HepG2 (cell line): ENCODE data around the gene DHRS7. TPM values are rescaled to one million over a fixed set of nuclear protein-coding genes. Genes with fewer than 3 reads are reported as not detected.

ENCODE experiments used
- BRCA1 ChIP-seq: sonication (generic); formaldehyde crosslinking; IDR thresholded peaks from 2 replicates; pipeline ENCODE4 v1.4.0; 2020; ENCODE audit warnings: missing genetic modification reagents
- CC2D1A ChIP-seq: sonication (generic); formaldehyde crosslinking; IDR thresholded peaks from 2 replicates; pipeline ENCODE4 v1.8.1; 2023; ENCODE audit warnings: mild to moderate bottlenecking, missing genetic modification reagents
- FOXK1 ChIP-seq: sonication (generic); formaldehyde crosslinking; IDR thresholded peaks from 2 replicates; pipeline ENCODE4 v1.4.0; 2020; ENCODE audit warnings: low read depth, missing genetic modification reagents, borderline replicate concordance
- HMGXB3 ChIP-seq: sonication (generic); formaldehyde crosslinking; IDR thresholded peaks from 2 replicates; pipeline ENCODE4 v1.4.0; 2020; ENCODE audit warnings: missing genetic modification reagents, borderline replicate concordance
- HNRNPUL1 ChIP-seq: fragments of 200-400 bp; formaldehyde crosslinking; IDR thresholded peaks from 2 replicates; pipeline ENCODE4 v1.6.1; 2017; ENCODE audit warnings: low read depth, mild to moderate bottlenecking, low read length, moderate library complexity
- KDM6A ChIP-seq: IDR thresholded peaks from 2 replicates; pipeline ENCODE4 v1.6.1; 2016; ENCODE audit warnings: low read depth
- MAZ ChIP-seq, 2 experiments: sonication (generic) in 1 of 2; formaldehyde crosslinking in 1 of 2; IDR thresholded peaks; 2 replicates each; pipeline versions ENCODE4 v1.5.0 to v1.6.1; 2012 to 2020; ENCODE audit warnings: low read depth in 2 of 2, mild to moderate bottlenecking in 2 of 2, borderline replicate concordance in 1 of 2, improper control_type of control experiment in 1 of 2, low read length in 1 of 2, missing genetic modification reagents in 1 of 2, moderate library complexity in 1 of 2
- MED8 ChIP-seq: sonication (generic); formaldehyde crosslinking; IDR thresholded peaks from 2 replicates; pipeline ENCODE4 v1.8.1; 2023; ENCODE audit warnings: mild to moderate bottlenecking, missing genetic modification reagents; ENCODE audit not compliant: insufficient replicate concordance
- NAIF1 ChIP-seq: sonication (generic); formaldehyde crosslinking; IDR thresholded peaks from 2 replicates; pipeline ENCODE4 v1.5.0; 2020; ENCODE audit warnings: mild to moderate bottlenecking, missing genetic modification reagents, borderline replicate concordance
- NR1H2 ChIP-seq: sonication (generic); formaldehyde crosslinking; IDR thresholded peaks from 2 replicates; pipeline ENCODE4 v1.8.1; 2022; ENCODE audit warnings: low read depth, missing genetic modification reagents, borderline replicate concordance
- REPIN1 ChIP-seq: sonication (generic); formaldehyde crosslinking; IDR thresholded peaks from 2 replicates; pipeline ENCODE4 v1.8.0; 2022; ENCODE audit warnings: missing genetic modification reagents, low read depth, mild to moderate bottlenecking, borderline replicate concordance
- SCMH1 ChIP-seq: sonication (generic); formaldehyde crosslinking; IDR thresholded peaks from 2 replicates; pipeline ENCODE4 v1.9.0; 2021; ENCODE audit warnings: missing genetic modification reagents, mild to moderate bottlenecking, borderline replicate concordance
- SETDB1 ChIP-seq: sonication (generic); formaldehyde crosslinking; IDR thresholded peaks from 2 replicates; pipeline ENCODE4 v1.5.1; 2020; ENCODE audit warnings: missing genetic modification reagents, mild to moderate bottlenecking, borderline replicate concordance
- THAP11 ChIP-seq: IDR thresholded peaks from 2 replicates; pipeline ENCODE4 v1.6.1; 2016; ENCODE audit warnings: missing biosample characterization, missing genetic modification reagents
- ZBTB7B ChIP-seq: sonication (generic); formaldehyde crosslinking; IDR thresholded peaks from 2 replicates; pipeline ENCODE4 v1.4.0; 2020; ENCODE audit warnings: missing genetic modification reagents
- ZNF549 ChIP-seq: sonication (generic); formaldehyde crosslinking; IDR thresholded peaks from 2 replicates; pipeline ENCODE4 v1.5.0; 2020; ENCODE audit warnings: missing genetic modification reagents
- ZNF780A ChIP-seq: sonication (generic); formaldehyde crosslinking; IDR thresholded peaks from 2 replicates; pipeline ENCODE4 v1.8.0; 2022; ENCODE audit warnings: mild to moderate bottlenecking, missing genetic modification reagents, moderate library complexity
- polyA plus RNA-seq, 8 experiments: library from polyadenylated mRNA; depleted of rRNA in 3 of 8; stranded (reverse) in 7 of 8; unstranded in 1 of 8; fragments of >200 nt; fragmentation: Illumina TruSeq in 4 of 8; extraction: Trizol in 4 of 8; gene quantifications; 2 replicates each; pipeline versions ENCODE4 v1.2.1 to v1.2.3, GENCODE V29; 2011 to 2016; ENCODE audit warnings: low read depth in 4 of 8, missing spikeins in 1 of 8, mixed read lengths in 1 of 8; ENCODE audit not compliant: insufficient read depth in 1 of 8
- total RNA-seq, 5 experiments: library from RNA; depleted of rRNA; stranded (reverse); fragments of >200 nt; fragmentation: Illumina TruSeq; extraction: Trizol; gene quantifications; 2 replicates each; pipeline ENCODE4 v1.2.3, GENCODE V29; 2016; ENCODE audit warnings: low read depth in 1 of 5
- TF ChIP-seq, protein P1 (sequence below): sonication (generic); formaldehyde crosslinking; conservative IDR thresholded peaks from 2 replicates; pipeline ENCODE4 v1.8.1; 2023; ENCODE audit warnings: missing genetic modification reagents
- TF ChIP-seq, protein P2 (sequence below): fragments of 450-650 bp; IDR thresholded peaks from 2 replicates; pipeline ENCODE4 v1.6.1; 2016
- TF ChIP-seq, protein P3 (sequence below): sonication (generic); IDR thresholded peaks from 2 replicates; pipeline ENCODE4 v1.6.1; 2016; ENCODE audit warnings: low read depth, borderline replicate concordance

The DHRS7 gene
- total and polyA plus RNA-seq, 2 of the 13 experiments (the other 11 are each of a cell fraction or from before 2014, with no cell fraction given): 20.8 to 44.4 TPM

DNA sequence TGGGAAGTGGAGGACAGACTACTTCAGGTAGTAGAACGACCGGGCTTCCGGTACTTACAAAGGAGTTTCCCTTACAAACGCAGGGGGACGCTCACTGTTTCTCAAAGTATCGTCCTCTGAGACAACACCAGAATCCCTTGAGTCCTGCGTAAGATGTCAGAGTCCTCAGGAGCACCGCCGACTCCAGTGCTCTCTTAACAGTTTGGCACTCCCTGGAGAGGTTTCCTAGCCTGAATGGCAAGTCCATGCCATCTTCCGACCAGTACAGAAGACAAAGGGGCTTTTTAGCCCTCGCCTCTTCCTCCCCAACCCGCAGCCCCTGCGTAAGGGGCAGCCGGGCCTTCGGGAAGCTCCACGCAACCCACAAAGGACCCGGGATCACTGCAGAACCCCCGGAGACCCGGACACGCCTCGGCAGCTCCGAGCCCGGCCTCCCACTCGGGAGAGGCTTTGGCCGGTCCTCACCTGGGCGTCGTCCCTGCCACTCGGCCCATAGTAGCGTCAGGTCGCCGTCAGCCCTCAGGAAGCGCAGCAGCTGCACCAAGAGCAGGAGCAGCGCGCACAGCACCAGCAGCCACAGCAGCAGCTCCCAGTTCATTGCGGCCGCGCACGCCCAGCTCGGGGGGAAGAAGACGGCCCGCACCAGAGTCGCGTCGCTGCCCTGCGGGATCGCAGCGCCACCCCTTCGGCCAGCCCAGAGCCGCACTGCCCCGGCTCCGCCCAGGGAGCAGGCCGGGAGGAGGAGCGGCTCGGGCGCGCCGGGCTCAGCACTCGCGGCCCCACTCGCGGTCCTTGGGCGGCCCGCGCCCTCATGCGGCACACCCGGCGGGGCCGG is at the start of gene DHRS7 (continued):
- TF ChIP-seq ZNF780A (CRISPR knock-in tag) (no peak), THAP11 (CRISPR knock-in tag) (peak; percentile 59; the same call in 1 of the 2 replicates), CC2D1A (no peak), ZBTB7B (CRISPR knock-in tag) (peak; percentile 52; the same call in 1 of the 2 replicates), KDM6A (CRISPR knock-in tag) (no peak), FOXK1 (CRISPR knock-in tag) (0 out of 2 replicates have a peak, but pooled peaks have one; percentile 23), HMGXB3 (CRISPR knock-in tag) (no peak), NAIF1 (CRISPR knock-in tag) (0 out of 2 replicates have a peak, but pooled peaks have one; percentile 24), BRCA1 (CRISPR knock-in tag) (peak; percentile 57; the same call in 1 of the 2 replicates), HNRNPUL1 (no peak), MAZ (IDR thresholded peaks at IDR 0.05; ENCODE audit: borderline replicate concordance, low read depth, low read length) (peak; percentile 35; the same call in 1 of the 2 replicates), MAZ (CRISPR knock-in tag; IDR thresholded peaks at IDR 0.05; ENCODE audit: low read depth) (peak; percentile 78; the same call in 1 of the 2 replicates), ZNF549 (no peak), NR1H2 (CRISPR knock-in tag) (no peak), REPIN1 (CRISPR knock-in tag) (0 out of 2 replicates have a peak, but pooled peaks have one; percentile 58), SETDB1 (CRISPR knock-in tag) (no peak), SCMH1 (CRISPR knock-in tag) (no peak), MED8 (peak; percentile 55)
- TF ChIP-seq, protein P1, sequence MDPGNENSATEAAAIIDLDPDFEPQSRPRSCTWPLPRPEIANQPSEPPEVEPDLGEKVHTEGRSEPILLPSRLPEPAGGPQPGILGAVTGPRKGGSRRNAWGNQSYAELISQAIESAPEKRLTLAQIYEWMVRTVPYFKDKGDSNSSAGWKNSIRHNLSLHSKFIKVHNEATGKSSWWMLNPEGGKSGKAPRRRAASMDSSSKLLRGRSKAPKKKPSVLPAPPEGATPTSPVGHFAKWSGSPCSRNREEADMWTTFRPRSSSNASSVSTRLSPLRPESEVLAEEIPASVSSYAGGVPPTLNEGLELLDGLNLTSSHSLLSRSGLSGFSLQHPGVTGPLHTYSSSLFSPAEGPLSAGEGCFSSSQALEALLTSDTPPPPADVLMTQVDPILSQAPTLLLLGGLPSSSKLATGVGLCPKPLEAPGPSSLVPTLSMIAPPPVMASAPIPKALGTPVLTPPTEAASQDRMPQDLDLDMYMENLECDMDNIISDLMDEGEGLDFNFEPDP (CRISPR knock-in tag): no peak
- TF ChIP-seq, protein P2, sequence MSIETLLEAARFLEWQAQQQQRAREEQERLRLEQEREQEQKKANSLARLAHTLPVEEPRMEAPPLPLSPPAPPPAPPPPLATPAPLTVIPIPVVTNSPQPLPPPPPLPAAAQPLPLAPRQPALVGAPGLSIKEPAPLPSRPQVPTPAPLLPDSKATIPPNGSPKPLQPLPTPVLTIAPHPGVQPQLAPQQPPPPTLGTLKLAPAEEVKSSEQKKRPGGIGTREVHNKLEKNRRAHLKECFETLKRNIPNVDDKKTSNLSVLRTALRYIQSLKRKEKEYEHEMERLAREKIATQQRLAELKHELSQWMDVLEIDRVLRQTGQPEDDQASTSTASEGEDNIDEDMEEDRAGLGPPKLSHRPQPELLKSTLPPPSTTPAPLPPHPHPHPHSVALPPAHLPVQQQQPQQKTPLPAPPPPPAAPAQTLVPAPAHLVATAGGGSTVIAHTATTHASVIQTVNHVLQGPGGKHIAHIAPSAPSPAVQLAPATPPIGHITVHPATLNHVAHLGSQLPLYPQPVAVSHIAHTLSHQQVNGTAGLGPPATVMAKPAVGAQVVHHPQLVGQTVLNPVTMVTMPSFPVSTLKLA: no peak
- TF ChIP-seq, protein P3, sequence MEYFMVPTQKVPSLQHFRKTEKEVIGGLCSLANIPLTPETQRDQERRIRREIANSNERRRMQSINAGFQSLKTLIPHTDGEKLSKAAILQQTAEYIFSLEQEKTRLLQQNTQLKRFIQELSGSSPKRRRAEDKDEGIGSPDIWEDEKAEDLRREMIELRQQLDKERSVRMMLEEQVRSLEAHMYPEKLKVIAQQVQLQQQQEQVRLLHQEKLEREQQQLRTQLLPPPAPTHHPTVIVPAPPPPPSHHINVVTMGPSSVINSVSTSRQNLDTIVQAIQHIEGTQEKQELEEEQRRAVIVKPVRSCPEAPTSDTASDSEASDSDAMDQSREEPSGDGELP: peak; percentile 12; the same call in 1 of the 2 replicates
